ENCODE measurements around the gene LCA5L. TPM values are rescaled to one million over a fixed set of nuclear protein-coding genes. Genes with fewer than 3 reads are reported as not detected.
A peak's percentile ranks its signal among the peaks of the same experiment; 100 is the strongest.

LCA5L gene
- total RNA-seq, 1 donor from 2014 or later: 0.23 TPM

DNA sequence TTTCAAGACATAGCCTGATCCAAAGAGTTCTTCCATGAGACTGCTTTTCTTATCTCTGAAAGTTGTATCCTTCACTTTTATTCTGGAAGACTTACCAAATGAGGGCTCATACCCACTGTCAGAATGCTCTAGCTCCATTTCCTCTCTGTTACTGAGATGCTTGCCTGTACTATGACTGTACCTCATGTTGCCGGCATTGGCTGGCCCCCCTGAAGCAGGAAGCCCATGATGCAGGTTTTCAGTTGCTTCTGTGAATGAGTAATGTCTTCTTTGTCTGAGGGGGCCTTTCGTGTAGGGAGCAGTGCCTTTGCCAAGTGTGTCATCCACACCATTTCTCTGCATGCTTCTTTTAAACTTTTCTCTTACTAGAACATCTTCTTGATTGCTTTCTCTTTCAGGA is 39.5 kb downstream of the LCA5L start:
- no peak overlapping the region for H3K4me3 ChIP-seq (ENCODE audit: low read depth, low read length)
- TF ChIP-seq CTCF (conservative IDR thresholded peaks at IDR 0.05; ENCODE audit: low read depth, low read length): no peak
- DNase-seq (ENCODE audit: low read depth): no peak

GRCh38 chr21:39400173-39400572 is 45.4 kb downstream of the LCA5L start:
- no peak for DNase-seq (ENCODE audit: low read depth)
- no peak for TF ChIP-seq CTCF (conservative IDR thresholded peaks at IDR 0.05; ENCODE audit: low read depth, low read length)
- H3K4me3 ChIP-seq (ENCODE audit: low read depth, low read length): no peak overlapping the region

- no peak for DNase-seq (ENCODE audit: low read depth)
- no peak for TF ChIP-seq CTCF (conservative IDR thresholded peaks at IDR 0.05; ENCODE audit: low read depth, low read length)
- no peak overlapping the region for H3K4me3 ChIP-seq (ENCODE audit: low read depth, low read length)
Observed at GRCh38 chr21:39397646-39398385, 47.8 kb downstream of the LCA5L start.

GRCh38 chr21:39392981-39393380 is 52.6 kb downstream of the LCA5L start:
- H3K4me3 ChIP-seq (ENCODE audit: low read depth, low read length): no peak overlapping the region
- DNase-seq (ENCODE audit: low read depth): no peak
- no peak for TF ChIP-seq CTCF (conservative IDR thresholded peaks at IDR 0.05; ENCODE audit: low read depth, low read length)

- H3K4me3 ChIP-seq (ENCODE audit: low read depth, low read length): no peak overlapping the region
- no peak for DNase-seq (ENCODE audit: low read depth)
- TF ChIP-seq CTCF (conservative IDR thresholded peaks at IDR 0.05; ENCODE audit: low read depth, low read length): no peak
Observed at GRCh38 chr21:39390212-39390765, 55.3 kb downstream of the LCA5L start.

GRCh38 chr21:39388811-39389155 is 56.8 kb downstream of the LCA5L start:
- H3K4me3 ChIP-seq (ENCODE audit: low read depth, low read length): peak overlapping the region; percentile 46
- no peak for DNase-seq (ENCODE audit: low read depth)
- TF ChIP-seq CTCF (conservative IDR thresholded peaks at IDR 0.05; ENCODE audit: low read depth, low read length): no peak
